IPS DF 6.9 (cell line): Measurements from ENCODE around the gene GP9.
"Not testable (repeated sequence)": the region's sequence is repeated elsewhere in the genome, so short reads cannot be mapped to it uniquely, and the experiment has no call there.

ENCODE experiments used
- DNase-seq: peaks from one replicate; pipeline ENCODE4 v3.0.0-alpha.2; 2013; ENCODE audit warnings: low read depth, low spot score
- H3K27ac ChIP-seq: one replicate; pipeline ENCODE4 v1.5.1; 2013; ENCODE audit warnings: low read length, control low read depth
- H3K27me3 ChIP-seq: 2 replicates; pipeline ENCODE4 v1.6.1; 2013; ENCODE audit warnings: mild to moderate bottlenecking, low read length; ENCODE audit not compliant: control insufficient read depth, insufficient read depth
- H3K36me3 ChIP-seq: 2 replicates; pipeline ENCODE4 v1.6.1; 2013; ENCODE audit warnings: low read length; ENCODE audit not compliant: control insufficient read depth, insufficient read depth
- H3K4me1 ChIP-seq: 2 replicates; pipeline ENCODE4 v1.6.1; 2013; ENCODE audit warnings: low read length; ENCODE audit not compliant: control insufficient read depth, insufficient read depth
- H3K4me3 ChIP-seq: 2 replicates; pipeline ENCODE4 v1.5.1; 2013; ENCODE audit warnings: mild to moderate bottlenecking, low read length
- H3K9me3 ChIP-seq: 2 replicates; pipeline ENCODE4 v1.6.1; 2013; ENCODE audit warnings: low read length, inconsistent platforms; ENCODE audit not compliant: control insufficient read depth, insufficient read depth
- WGBS: extraction: QIAGEN DNeasy Blood & Tissue Kit; methylation state at CpG from one replicate; pipeline ENCODE4 v1.1.7; 2013; ENCODE audit warnings: mixed read lengths, missing lambda C conversion rate; ENCODE audit not compliant: insufficient read length, insufficient coverage; 5-methylcytosine and 5-hydroxymethylcytosine counted together

The GP9 gene

GRCh38 chr3:129101370-129102138 is 41.0 kb downstream of the GP9 start:
- H3K27me3 ChIP-seq, result no peaks in the 10 kb centered on the region
- no CpG with 5 or more reads among the region's 12 CpGs for WGBS
- DNase-seq, result no peak
- H3K4me3 ChIP-seq, result no peak overlapping the region
- H3K27ac ChIP-seq, result no peak overlapping the region
- H3K9me3 ChIP-seq, result no peaks in the 10 kb centered on the region
- H3K4me1 ChIP-seq, result no peaks in the 10 kb centered on the region
- H3K36me3 ChIP-seq, result no peaks in the 10 kb centered on the region

DNA sequence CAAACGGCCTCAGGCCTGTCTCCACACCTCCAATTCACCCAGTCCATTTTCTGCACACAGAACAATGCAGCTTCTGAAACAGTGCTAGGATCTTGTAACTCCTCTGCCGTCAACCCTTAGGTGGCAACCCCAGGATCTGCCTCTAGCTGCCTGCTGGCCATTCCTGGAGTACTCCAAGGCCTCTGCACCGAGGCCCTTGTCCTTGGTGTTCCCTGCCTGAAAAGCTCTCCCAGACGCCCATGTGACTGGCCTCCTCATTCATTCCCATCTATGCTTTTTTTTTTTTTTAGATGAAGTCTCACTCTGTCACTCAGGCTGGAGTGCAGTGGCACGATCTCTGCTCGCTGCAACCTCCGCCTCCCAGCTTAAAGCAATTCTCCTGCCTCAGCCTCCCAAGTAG is 42.7 kb downstream of the GP9 start:
- H3K9me3 ChIP-seq, result no peaks in the 10 kb centered on the region
- no peak overlapping the region for H3K27ac ChIP-seq
- no peaks in the 10 kb centered on the region for H3K36me3 ChIP-seq
- no peak overlapping the region for H3K4me3 ChIP-seq
- no peak for DNase-seq
- WGBS, result no CpG with 5 or more reads among the region's 7 CpGs
- no peaks in the 10 kb centered on the region for H3K4me1 ChIP-seq
- H3K27me3 ChIP-seq, result no peaks in the 10 kb centered on the region

DNA sequence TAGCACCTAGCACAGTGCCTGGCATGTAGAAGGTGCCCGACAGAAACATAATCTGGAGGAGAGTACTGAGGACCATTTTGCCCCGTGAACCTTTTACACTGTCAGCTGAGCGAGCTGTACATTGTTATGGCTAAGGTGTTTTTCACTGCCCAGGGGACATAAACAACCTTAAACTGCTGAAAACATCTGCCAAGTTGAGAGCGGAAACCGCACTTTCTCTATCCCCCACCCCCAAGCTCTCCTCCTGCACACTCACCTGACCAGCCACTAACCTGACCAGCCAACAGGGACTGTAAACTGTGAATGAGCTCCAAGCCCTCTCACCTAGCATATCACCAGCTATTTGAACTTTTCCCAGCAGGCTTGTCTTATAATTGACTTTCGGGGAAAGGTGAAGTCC is 43.5 kb downstream of the GP9 start:
- Histone ChIP-seq H3K27ac (no peak overlapping the region), H3K27me3 (no peaks in the 10 kb centered on the region), H3K36me3 (no peaks in the 10 kb centered on the region), H3K9me3 (no peaks in the 10 kb centered on the region), H3K4me1 (no peaks in the 10 kb centered on the region), H3K4me3 (no peak overlapping the region)
- no CpG with 5 or more reads among the region's 6 CpGs for WGBS
- DNase-seq, result no peak

DNA sequence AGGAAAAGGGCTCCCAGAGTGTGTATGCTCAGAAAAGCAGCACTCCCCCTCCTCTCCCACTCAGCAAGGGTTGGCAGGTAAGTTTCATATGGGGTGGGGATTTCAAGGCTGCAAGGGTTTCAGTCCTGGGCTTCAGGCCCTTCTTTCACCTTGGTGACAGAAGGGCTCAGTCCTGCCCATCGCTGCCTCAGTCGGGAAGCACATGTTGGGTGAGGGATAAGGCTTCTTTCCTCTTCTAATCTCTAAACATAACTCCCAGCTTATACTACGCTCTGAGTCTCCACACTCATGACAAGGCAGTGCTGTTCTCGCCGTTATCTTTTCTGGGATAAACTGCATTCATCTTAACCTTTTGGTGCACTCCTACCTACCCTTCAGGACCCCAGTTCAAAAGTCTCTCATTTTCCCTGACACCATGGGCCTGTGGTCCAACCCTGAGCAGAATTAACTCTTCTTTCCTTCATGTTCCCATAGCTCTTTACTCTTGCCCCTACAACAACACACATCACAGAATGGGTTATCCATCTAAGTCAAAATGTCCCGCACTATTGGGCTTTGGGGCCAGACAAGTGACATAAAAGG is 44.0 kb downstream of the GP9 start:
- Histone ChIP-seq H3K27me3 (no peaks in the 10 kb centered on the region), H3K27ac (no peak overlapping the region), H3K4me1 (no peaks in the 10 kb centered on the region), H3K4me3 (no peak overlapping the region), H3K9me3 (no peaks in the 10 kb centered on the region), H3K36me3 (no peaks in the 10 kb centered on the region)
- no peak for DNase-seq
- WGBS, result no CpG with 5 or more reads among the region's 6 CpGs

- Histone ChIP-seq H3K4me3 (no peak overlapping the region), H3K9me3 (no peaks in the 10 kb centered on the region), H3K4me1 (no peaks in the 10 kb centered on the region), H3K27me3 (no peaks in the 10 kb centered on the region), H3K27ac (no peak overlapping the region), H3K36me3 (no peaks in the 10 kb centered on the region)
- no CpG with 5 or more reads among the region's 4 CpGs for WGBS
- no peak for DNase-seq
Observed at GRCh38 chr3:129105862-129106261, 45.3 kb downstream of the GP9 start.

DNA sequence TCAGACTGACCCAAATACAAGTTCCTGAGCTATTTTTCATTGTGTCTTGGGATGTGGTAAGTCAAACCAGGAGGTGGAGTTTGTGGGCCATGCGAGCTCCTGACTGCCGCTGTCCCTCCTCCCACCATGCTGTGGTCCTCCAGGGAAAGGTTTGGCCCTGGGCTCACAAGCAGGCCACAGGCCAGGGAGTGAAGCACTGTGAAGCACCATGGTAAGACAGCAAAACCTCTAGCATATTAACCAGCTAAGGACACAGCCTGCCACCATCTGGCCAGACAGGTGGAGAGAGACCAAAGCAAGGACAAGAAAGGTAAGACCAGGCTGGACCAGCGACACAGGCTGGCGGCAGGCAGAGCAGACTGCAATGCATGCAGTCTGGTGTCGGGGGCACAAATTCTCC is 45.7 kb downstream of the GP9 start:
- Histone ChIP-seq H3K27ac (no peak overlapping the region), H3K4me3 (no peak overlapping the region), H3K4me1 (no peaks in the 10 kb centered on the region), H3K36me3 (no peaks in the 10 kb centered on the region), H3K9me3 (no peaks in the 10 kb centered on the region), H3K27me3 (no peaks in the 10 kb centered on the region)
- WGBS, result no CpG with 5 or more reads among the region's 5 CpGs
- DNase-seq, result no peak

- no peak for DNase-seq
- no peak overlapping the region for H3K27ac ChIP-seq
- no peaks in the 10 kb centered on the region for H3K27me3 ChIP-seq
- no peaks in the 10 kb centered on the region for H3K36me3 ChIP-seq
- H3K4me3 ChIP-seq, result no peak overlapping the region
- WGBS, result no CpG with 5 or more reads among the region's 19 CpGs
- H3K4me1 ChIP-seq, result no peaks in the 10 kb centered on the region
- no peaks in the 10 kb centered on the region for H3K9me3 ChIP-seq
Observed at GRCh38 chr3:129106866-129107565, 46.4 kb downstream of the GP9 start.

- H3K27ac ChIP-seq, result no peak overlapping the region
Observed at GRCh38 chr3:129107793-129108192, 47.2 kb downstream of the GP9 start.

GRCh38 chr3:129111076-129111780 is 50.6 kb downstream of the GP9 start:
- WGBS, result no CpG with 5 or more reads among the region's 10 CpGs
- H3K36me3 ChIP-seq, H3K27me3 ChIP-seq, H3K4me3 ChIP-seq, H3K27ac ChIP-seq, H3K4me1 ChIP-seq, H3K9me3 ChIP-seq, DNase-seq: not testable (repeated sequence)

More at GRCh38 chr3:129107793-129108192, 47.2 kb downstream of the GP9 start:
- H3K9me3 ChIP-seq, result no peaks in the 10 kb centered on the region
- no peaks in the 10 kb centered on the region for H3K4me1 ChIP-seq
- no peak for DNase-seq
- H3K27me3 ChIP-seq, result no peaks in the 10 kb centered on the region
- WGBS, result no CpG with 5 or more reads among the region's 8 CpGs
- no peak overlapping the region for H3K4me3 ChIP-seq
- H3K36me3 ChIP-seq, result no peaks in the 10 kb centered on the region
